ENCODE results near the gene UBL4A.

Gene UBL4A

DNA sequence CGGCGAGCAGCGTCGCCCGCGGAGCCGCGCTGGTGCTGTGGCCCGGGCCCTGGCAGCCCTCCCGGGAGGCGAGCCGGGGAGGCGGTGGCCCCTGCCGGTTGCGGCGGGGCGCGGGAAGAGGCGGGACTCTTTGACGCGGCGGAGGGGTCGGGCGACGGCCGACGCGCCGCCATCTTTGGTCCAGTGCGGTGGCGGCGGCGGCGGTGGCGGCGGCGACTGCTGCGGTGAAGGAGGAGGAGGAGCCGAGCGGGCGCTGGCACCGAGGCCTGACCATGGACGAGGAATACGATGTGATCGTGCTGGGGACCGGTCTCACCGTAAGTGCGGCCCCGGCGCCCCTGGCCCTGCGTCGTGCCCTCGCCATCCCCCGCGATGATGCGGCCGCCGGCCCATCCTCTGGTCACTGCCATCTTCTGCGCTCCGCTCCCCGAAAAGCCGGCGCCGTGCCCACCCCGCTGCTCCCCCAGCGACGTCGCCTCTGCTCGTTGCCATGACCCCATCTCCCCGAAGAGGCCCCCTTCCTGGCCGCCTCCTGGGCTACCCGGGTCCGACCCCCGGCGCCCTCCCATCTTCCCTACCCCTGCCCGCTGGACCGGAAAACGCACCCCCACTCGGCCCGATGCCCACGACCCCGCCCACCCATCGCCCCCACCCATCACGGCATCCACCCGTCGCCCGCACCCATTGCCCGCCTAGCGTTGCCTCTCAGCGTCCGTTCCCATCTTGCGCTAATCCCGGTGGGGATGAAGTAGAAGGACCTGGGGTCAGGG is 49.2 kb downstream of the UBL4A start, which contains the start of gene GDI1:
Gene GDI1 (plus strand): TSS at position 172 of the 770 bp plus-strand sequence. CDS start 101 bp downstream, at position 273.
- peak; percentile 63 for DNase-seq

DNA sequence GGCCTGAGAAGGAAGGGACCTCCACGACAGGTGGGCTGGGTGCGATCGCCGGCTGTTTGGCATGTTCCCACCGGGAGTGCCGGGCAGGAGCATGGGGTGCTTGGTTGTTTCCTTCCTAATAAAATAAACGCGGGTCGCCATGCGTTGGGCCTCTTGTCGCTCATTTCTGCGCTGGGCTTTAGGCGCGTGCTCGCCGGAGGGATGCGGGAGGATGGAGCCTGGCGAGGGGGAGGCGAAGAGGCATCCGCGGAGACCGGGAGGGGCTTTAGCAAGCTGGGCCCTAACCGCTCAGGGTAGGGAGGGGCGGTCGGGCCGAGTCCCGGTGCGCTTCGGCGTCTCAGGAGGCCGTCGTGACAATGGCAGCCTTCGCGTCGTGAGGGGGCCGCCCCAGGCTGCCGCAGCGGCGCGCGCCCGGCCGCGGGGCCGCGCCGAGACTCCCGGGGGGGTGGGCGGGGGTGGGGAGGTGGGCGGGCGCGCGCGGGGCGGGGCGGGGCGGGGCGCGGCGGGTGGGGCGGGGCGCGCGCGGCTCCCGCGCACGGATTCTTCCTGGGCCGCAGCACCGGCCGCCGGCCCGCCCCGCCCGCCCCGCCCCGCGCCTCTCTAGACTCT is 49.9 kb downstream of the UBL4A start:
- no peak for DNase-seq

DNA sequence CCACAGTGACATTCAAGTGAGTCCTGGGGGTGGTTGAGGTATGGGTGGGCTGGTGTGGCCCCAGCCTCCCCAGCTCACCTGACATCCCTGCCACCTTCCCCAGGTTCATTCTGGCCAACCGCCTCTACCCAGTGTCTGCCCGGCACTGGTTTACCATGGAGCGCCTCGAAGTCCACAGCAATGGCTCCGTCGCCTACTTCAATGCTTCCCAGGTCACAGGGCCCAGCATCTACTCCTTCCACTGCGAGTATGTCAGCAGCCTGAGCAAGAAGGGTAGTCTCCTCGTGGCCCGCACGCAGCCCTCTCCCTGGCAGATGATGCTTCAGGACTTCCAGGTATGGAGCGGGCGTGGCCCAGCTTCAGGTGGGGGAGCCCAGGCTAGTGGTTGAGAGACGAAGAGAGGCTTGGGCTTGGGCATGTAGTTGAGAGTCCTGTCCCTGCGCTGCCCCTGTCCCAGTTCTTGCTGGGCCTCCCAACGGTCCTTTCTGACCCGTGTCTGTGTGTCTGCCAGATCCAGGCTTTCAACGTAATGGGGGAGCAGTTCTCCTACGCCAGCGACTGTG is 51.2 kb downstream of the UBL4A start:
- no peak for DNase-seq

DNA sequence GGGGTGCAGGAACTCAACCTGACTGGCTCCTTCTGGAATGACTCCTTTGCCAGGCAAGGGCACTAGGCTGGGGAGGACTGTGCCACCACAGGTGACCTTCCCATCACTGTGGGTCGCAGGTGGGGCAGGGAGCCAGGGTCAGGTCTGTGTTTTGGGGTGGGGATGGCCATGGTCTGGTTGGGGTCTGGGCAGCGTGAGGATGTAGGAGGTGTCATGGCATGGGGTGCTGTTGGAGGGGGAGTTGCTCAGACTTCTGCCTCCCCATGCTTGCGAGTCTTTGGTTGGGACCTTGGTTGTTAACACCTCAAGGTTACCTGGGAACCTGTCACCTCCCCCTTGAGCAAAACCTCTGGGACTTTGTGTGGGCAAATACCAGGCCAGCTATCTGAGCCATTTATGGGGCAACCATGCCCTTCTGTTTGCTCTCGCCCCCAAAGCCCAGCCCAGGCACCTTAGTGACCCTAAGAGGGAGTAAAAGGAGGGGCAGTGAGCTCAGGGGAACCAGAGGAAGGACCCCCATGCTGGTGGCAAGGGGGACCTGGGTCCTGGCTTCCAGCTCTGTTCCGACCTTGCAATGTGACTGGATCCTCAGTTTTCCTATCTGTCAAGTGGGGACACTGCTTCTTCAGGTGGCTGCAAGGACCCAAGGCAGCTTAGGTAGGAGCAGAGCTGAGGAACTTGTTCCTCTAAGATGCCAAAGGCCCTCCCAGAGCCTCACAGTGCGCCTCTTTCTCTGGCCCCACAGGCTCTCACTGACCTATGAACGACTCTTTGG is 51.8 kb downstream of the UBL4A start:
- DNase-seq = no peak

Measured in fibroblast of skin of right quadriceps (primary cell).